Measurements from ENCODE around the gene UFC1. TPM values are rescaled to one million over a fixed set of nuclear protein-coding genes. Genes with fewer than 3 reads are reported as not detected.

UFC1 gene
- total RNA-seq, 2 donors from 2014 or later: 106 to 107 TPM

GRCh38 chr1:161185282-161185682, 31.5 kb downstream of the UFC1 start:
- intact Hi-C loops (cut with DNase I, micrococcal nuclease): no loop called here
- peak; percentile 71 to 81 for DNase-seq
- peak; percentile 52 for ATAC-seq

GRCh38 chr1:161185732-161186311, 32.0 kb downstream of the UFC1 start:
- intact Hi-C loops (cut with DNase I, micrococcal nuclease): no loop called here
- ATAC-seq (peak; percentile 25), DNase-seq (no peak)

- DNase-seq (no peak), ATAC-seq (no peak)
- intact Hi-C loops (cut with DNase I, micrococcal nuclease): no loop called here
These were observed 33.5 kb downstream of the UFC1 start for GRCh38 chr1:161187311-161187710.

GRCh38 chr1:161188381-161188780, 34.6 kb downstream of the UFC1 start:
- intact Hi-C loops (cut with DNase I, micrococcal nuclease): no loop called here
- ATAC-seq (no peak), DNase-seq (no peak)

- DNase-seq (no peak), ATAC-seq (no peak)
- intact Hi-C loops (cut with DNase I, micrococcal nuclease): no loop called here
These were observed 35.3 kb downstream of the UFC1 start for GRCh38 chr1:161189036-161189435.

GRCh38 chr1:161190962-161191521, 37.3 kb downstream of the UFC1 start:
- DNase-seq (no peak), ATAC-seq (no peak)
- intact Hi-C loops (cut with DNase I, micrococcal nuclease): no loop called here

GRCh38 chr1:161191971-161192370, 38.2 kb downstream of the UFC1 start:
- ATAC-seq: no peak
- DNase-seq: no peak
- intact Hi-C loops (cut with DNase I, micrococcal nuclease): no loop called here

GRCh38 chr1:161192476-161193465, 39.0 kb downstream of the UFC1 start:
- peak in 1 of 2 donors; percentile 69 for DNase-seq
- peak; percentile 84 for ATAC-seq
- intact Hi-C loops (cut with DNase I, micrococcal nuclease): no loop called here

GRCh38 chr1:161193561-161194235, 39.9 kb downstream of the UFC1 start:
- no peak for ATAC-seq
- no peak for DNase-seq
- intact Hi-C loops (cut with DNase I, micrococcal nuclease): no loop called here

- DNase-seq (no peak), ATAC-seq (no peak)
- intact Hi-C loops (cut with DNase I, micrococcal nuclease): no loop called here
These were observed 41.4 kb downstream of the UFC1 start for GRCh38 chr1:161195171-161195570.

- DNase-seq: no peak
- intact Hi-C loops (cut with DNase I, micrococcal nuclease): no loop called here
- ATAC-seq: no peak
These were observed 42.3 kb downstream of the UFC1 start for GRCh38 chr1:161196111-161196510.

GRCh38 chr1:161196521-161197451, 43.0 kb downstream of the UFC1 start:
- DNase-seq (no peak), ATAC-seq (no peak)
- intact Hi-C loops (cut with DNase I, micrococcal nuclease): no loop called here

GRCh38 chr1:161197560-161198193, 43.9 kb downstream of the UFC1 start:
- intact Hi-C loops (cut with DNase I, micrococcal nuclease): no loop called here
- DNase-seq (no peak), ATAC-seq (no peak)

- intact Hi-C loops (cut with DNase I, micrococcal nuclease): no loop called here
- ATAC-seq: no peak
These were observed 44.6 kb downstream of the UFC1 start for GRCh38 chr1:161198194-161198896.

GRCh38 chr1:161198897-161199431, 45.2 kb downstream of the UFC1 start, which contains the start of gene ADAMTS4:
TSS of gene ADAMTS4 (minus strand) at chr1:161199054. CDS start at chr1:161198627, 427 bp downstream.
- no peak for ATAC-seq
- intact Hi-C loops (cut with DNase I, micrococcal nuclease): no loop called here

More at GRCh38 chr1:161198194-161198896, 44.6 kb downstream of the UFC1 start:
- DNase-seq: no peak

GRCh38 chr1:161199506-161200139, 45.8 kb downstream of the UFC1 start:
- DNase-seq: no peak
- ATAC-seq: no peak
- intact Hi-C loops (cut with DNase I, micrococcal nuclease): no loop called here

More at GRCh38 chr1:161198897-161199431, 45.2 kb downstream of the UFC1 start, which contains the start of gene ADAMTS4:
- DNase-seq: peak in 1 of 2 donors; percentile 59
